HCT116 (cell line): ENCODE data around the gene TRIL.

Source experiments
- EGR1 ChIP-seq: IDR thresholded peaks from 2 replicates; pipeline ENCODE4 v1.6.1; 2012; ENCODE audit warnings: low read depth
- ELF1 ChIP-seq: IDR thresholded peaks from 2 replicates; pipeline ENCODE4 v1.6.1; 2012; ENCODE audit warnings: low read depth, borderline replicate concordance
- EZH2 ChIP-seq: fragments of 200-600 bp; sonication (generic); IDR thresholded peaks from 2 replicates; pipeline ENCODE4 v1.6.1; 2017; ENCODE audit warnings: antibody characterized with exemption, mixed run types
- EZH2phosphoT487 ChIP-seq: fragments of 200-600 bp; IDR thresholded peaks from 2 replicates; pipeline ENCODE4 v1.6.1; 2018; ENCODE audit warnings: antibody characterized with exemption, borderline replicate concordance
- MAX ChIP-seq: IDR thresholded peaks from 2 replicates; pipeline ENCODE4 v1.6.1; 2012
- POLR2A ChIP-seq: IDR thresholded peaks from 2 replicates; pipeline ENCODE4 v1.7.0; 2011; ENCODE audit warnings: borderline replicate concordance; ENCODE audit not compliant: insufficient read depth, insufficient read length; ENCODE audit errors: extremely low read depth
- POLR2AphosphoS5 ChIP-seq: IDR thresholded peaks from 2 replicates; pipeline ENCODE4 v1.6.1; 2011; ENCODE audit warnings: mild to moderate bottlenecking, low read depth, low read length, moderate library complexity
- SRF ChIP-seq: IDR thresholded peaks from 2 replicates; pipeline ENCODE4 v1.6.1; 2012; ENCODE audit warnings: low read depth
- TCF7L2 ChIP-seq: IDR thresholded peaks from 2 replicates; pipeline ENCODE4 v1.7.0; 2011; ENCODE audit warnings: borderline replicate concordance, inconsistent platforms; ENCODE audit not compliant: insufficient read depth, insufficient read length; ENCODE audit errors: extremely low read depth
- YY1 ChIP-seq: IDR thresholded peaks from 2 replicates; pipeline ENCODE4 v1.6.1; 2011; ENCODE audit warnings: low read length, low read depth, moderate library complexity, mild to moderate bottlenecking; ENCODE audit not compliant: insufficient replicate concordance; ENCODE audit errors: extremely low read depth
- TF ChIP-seq, protein P1 (sequence below), 3 experiments: fragments of 200-600 bp in 1 of 3; sonication (generic) in 1 of 3; IDR thresholded peaks in 2 of 3; conservative IDR thresholded peaks in 1 of 3; 2 replicates each; pipeline ENCODE4 v1.5.1; 2012 to 2017; ENCODE audit warnings: low read depth in 2 of 3, low read length in 2 of 3, antibody characterized with exemption in 1 of 3, borderline replicate concordance in 1 of 3, control low read depth in 1 of 3, mild to moderate bottlenecking in 1 of 3, mixed read lengths in 1 of 3, mixed run types in 1 of 3, moderate library complexity in 1 of 3; ENCODE audit not compliant: insufficient read depth in 1 of 3

- TF ChIP-seq, protein P1, sequence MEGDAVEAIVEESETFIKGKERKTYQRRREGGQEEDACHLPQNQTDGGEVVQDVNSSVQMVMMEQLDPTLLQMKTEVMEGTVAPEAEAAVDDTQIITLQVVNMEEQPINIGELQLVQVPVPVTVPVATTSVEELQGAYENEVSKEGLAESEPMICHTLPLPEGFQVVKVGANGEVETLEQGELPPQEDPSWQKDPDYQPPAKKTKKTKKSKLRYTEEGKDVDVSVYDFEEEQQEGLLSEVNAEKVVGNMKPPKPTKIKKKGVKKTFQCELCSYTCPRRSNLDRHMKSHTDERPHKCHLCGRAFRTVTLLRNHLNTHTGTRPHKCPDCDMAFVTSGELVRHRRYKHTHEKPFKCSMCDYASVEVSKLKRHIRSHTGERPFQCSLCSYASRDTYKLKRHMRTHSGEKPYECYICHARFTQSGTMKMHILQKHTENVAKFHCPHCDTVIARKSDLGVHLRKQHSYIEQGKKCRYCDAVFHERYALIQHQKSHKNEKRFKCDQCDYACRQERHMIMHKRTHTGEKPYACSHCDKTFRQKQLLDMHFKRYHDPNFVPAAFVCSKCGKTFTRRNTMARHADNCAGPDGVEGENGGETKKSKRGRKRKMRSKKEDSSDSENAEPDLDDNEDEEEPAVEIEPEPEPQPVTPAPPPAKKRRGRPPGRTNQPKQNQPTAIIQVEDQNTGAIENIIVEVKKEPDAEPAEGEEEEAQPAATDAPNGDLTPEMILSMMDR (IDR thresholded peaks at IDR 0.05 in 2 of 3, conservative IDR thresholded peaks at IDR 0.05 in 1 of 3; ENCODE audit: borderline replicate concordance in 1 of 3, insufficient read depth in 1 of 3, low read depth in 2 of 3, low read length in 2 of 3) = no peak
- no peak for TF ChIP-seq TCF7L2
- TF ChIP-seq SRF = no peak
- no peak for TF ChIP-seq EZH2phosphoT487
- no peak for TF ChIP-seq ELF1
- TF ChIP-seq EZH2 = no peak
- no peak for TF ChIP-seq YY1
- TF ChIP-seq MAX = no peak
- no peak for TF ChIP-seq EGR1
- TF ChIP-seq POLR2A = no peak
- no peak for TF ChIP-seq POLR2AphosphoS5
Observed at GRCh38 chr7:29003703-29004102, 45.6 kb upstream of the TRIL start.
